Right cardiac atrium (tissue), 5 donors: ENCODE data around the gene UBQLN2. TPM values are rescaled to one million over a fixed set of nuclear protein-coding genes. Genes with fewer than 3 reads are reported as not detected.
"Not testable (repeated sequence)": the region's sequence is repeated elsewhere in the genome, so short reads cannot be mapped to it uniquely, and the experiment has no call there.

Source experiments
- ATAC-seq, 2 donors: fragments of 200-7000 bp; cut with Tn5 transposase; one replicate each; pipeline versions ENCODE4 v1.8.0 to v1.9.1; 2020; ENCODE audit warnings: moderate library complexity in 2 of 2, mild to moderate bottlenecking in 1 of 2
- DNase-seq, 3 donors: peaks; one replicate each; pipeline ENCODE4 v3.0.0-alpha.2; 2020
- H3K27ac ChIP-seq: one replicate; pipeline ENCODE4 v1.5.1; 2013; ENCODE audit warnings: mild to moderate bottlenecking, low read length, control low read depth, moderate library complexity
- H3K27me3 ChIP-seq: one replicate; pipeline ENCODE4 v1.6.1; 2013; ENCODE audit not compliant: control insufficient read depth, insufficient read depth
- H3K4me1 ChIP-seq: one replicate; pipeline ENCODE4 v1.6.1; 2013; ENCODE audit warnings: low read length; ENCODE audit not compliant: control insufficient read depth, insufficient read depth
- H3K4me3 ChIP-seq: one replicate; pipeline ENCODE4 v1.5.1; 2013; ENCODE audit warnings: low read length, control low read depth
- H3K9me3 ChIP-seq: one replicate; pipeline ENCODE4 v1.6.1; 2013; ENCODE audit warnings: low read length; ENCODE audit not compliant: control insufficient read depth
- WGBS: extraction: QIAGEN DNeasy Blood & Tissue Kit; methylation state at CpG from one replicate; pipeline ENCODE4 v1.1.7; 2013; 5-methylcytosine and 5-hydroxymethylcytosine counted together
- intact Hi-C, 4 donors: fragments of 100-400 bp; cut with DNase I; formaldehyde crosslinking; loops; one replicate each; pipeline versions ENCODE4 v1.11.0 to v1.14.0; 2022 to 2023
- polyA plus RNA-seq: library from polyadenylated mRNA; stranded (reverse); fragments of 200-250 nt; gene quantifications from one replicate; pipeline ENCODE4 v1.2.3, GENCODE V29; 2013
- total RNA-seq, 4 donors: library from RNA; stranded (reverse); fragmentation: NEBNext Ultra II Directional; extraction: Animal tissue kit (Norgen Biotek cat#: 25700); gene quantifications; one replicate each; pipeline ENCODE4 v1.2.1, GENCODE V29; 2021
- donor health status: healthy with polysubstance abuse.
- donor health status: DM: no; HTN: yes; CAD: no.
- donor health status: DM: no; HTN: no; CAD: no.
- donor health status: DM: no; HTN: yes; CAD: no; lungs with severe emphysema.
- donor health status: DM: yes; HTN: yes; CAD: no.

UBQLN2 gene
- total and polyA plus RNA-seq, 5 donors: 19.2 to 36.3 (median 33.0) TPM

GRCh38 chrX:56569378-56570057, 6.1 kb downstream of the UBQLN2 start:
- H3K4me3 ChIP-seq: no peak overlapping the region
- ATAC-seq (no peak), DNase-seq (no peak)
- H3K27me3 ChIP-seq: no peaks in the 10 kb centered on the region
- intact Hi-C loops: no loop called here
- WGBS: 77% methylated on average over 6 of the region's 6 CpGs
- no peaks in the 10 kb centered on the region for H3K4me1 ChIP-seq
- no peaks in the 10 kb centered on the region for H3K9me3 ChIP-seq
- no peak overlapping the region for H3K27ac ChIP-seq

- intact Hi-C loops: no loop called here
- DNase-seq: no peak
- H3K4me3 ChIP-seq: no peak overlapping the region
- no peaks in the 10 kb centered on the region for H3K9me3 ChIP-seq
- H3K27ac ChIP-seq: no peak overlapping the region
- ATAC-seq: no peak
- H3K4me1 ChIP-seq: no peaks in the 10 kb centered on the region
- 83% methylated on average over 4 of the region's 4 CpGs for WGBS
- H3K27me3 ChIP-seq: no peaks in the 10 kb centered on the region
Measured at GRCh38 chrX:56572975-56573374, 9.5 kb downstream of the UBQLN2 start.

GRCh38 chrX:56574861-56575260, 11.4 kb downstream of the UBQLN2 start:
- no peak for DNase-seq
- no peak overlapping the region for H3K27ac ChIP-seq
- H3K9me3 ChIP-seq: no peaks in the 10 kb centered on the region
- no peak for ATAC-seq
- no peaks in the 10 kb centered on the region for H3K4me1 ChIP-seq
- no peak overlapping the region for H3K4me3 ChIP-seq
- intact Hi-C loops: no loop called here
- 92% methylated on average over 3 of the region's 3 CpGs for WGBS
- no peaks in the 10 kb centered on the region for H3K27me3 ChIP-seq

- H3K9me3 ChIP-seq: no peaks in the 10 kb centered on the region
- H3K27me3 ChIP-seq: no peaks in the 10 kb centered on the region
- DNase-seq (no peak), ATAC-seq (no peak)
- no peak overlapping the region for H3K4me3 ChIP-seq
- intact Hi-C loops: no loop called here
- 90% methylated on average over 2 of the region's 2 CpGs for WGBS
- H3K27ac ChIP-seq: no peak overlapping the region
- no peaks in the 10 kb centered on the region for H3K4me1 ChIP-seq
Measured at GRCh38 chrX:56576721-56577120, 13.3 kb downstream of the UBQLN2 start.

- Histone ChIP-seq H3K9me3 (no peaks in the 10 kb centered on the region), H3K27me3 (no peaks in the 10 kb centered on the region), H3K4me3 (no peak overlapping the region), H3K27ac (no peak overlapping the region), H3K4me1 (no peaks in the 10 kb centered on the region)
- no peak for DNase-seq
- ATAC-seq: no peak
- WGBS: 91% methylated on average over 11 of the region's 11 CpGs
- intact Hi-C loops: no loop called here
Measured at GRCh38 chrX:56588397-56589188, 25.2 kb downstream of the UBQLN2 start.

GRCh38 chrX:56591830-56592229, 28.4 kb downstream of the UBQLN2 start:
- H3K27me3 ChIP-seq, H3K4me3 ChIP-seq, H3K27ac ChIP-seq, DNase-seq, intact Hi-C loops, H3K4me1 ChIP-seq, H3K9me3 ChIP-seq, ATAC-seq: not testable (repeated sequence)
- 98% methylated on average over 2 of the region's 2 CpGs for WGBS

GRCh38 chrX:56600141-56600540, 36.7 kb downstream of the UBQLN2 start:
- ATAC-seq (no peak), DNase-seq (no peak)
- intact Hi-C loops: no loop called here
- 91% methylated on average over 2 of the region's 2 CpGs for WGBS
- H3K27ac ChIP-seq: no peak overlapping the region
- H3K9me3 ChIP-seq: no peaks in the 10 kb centered on the region
- no peak overlapping the region for H3K4me3 ChIP-seq
- no peaks in the 10 kb centered on the region for H3K4me1 ChIP-seq
- H3K27me3 ChIP-seq: no peaks in the 10 kb centered on the region

GRCh38 chrX:56600987-56601386, 37.6 kb downstream of the UBQLN2 start:
- intact Hi-C loops: no loop called here
- 85% methylated on average over 3 of the region's 3 CpGs for WGBS
- no peak overlapping the region for H3K4me3 ChIP-seq
- H3K27ac ChIP-seq: no peak overlapping the region
- no peaks in the 10 kb centered on the region for H3K4me1 ChIP-seq
- H3K27me3 ChIP-seq: no peaks in the 10 kb centered on the region
- ATAC-seq (no peak), DNase-seq (no peak)
- no peaks in the 10 kb centered on the region for H3K9me3 ChIP-seq

GRCh38 chrX:56615282-56615681, 51.9 kb downstream of the UBQLN2 start:
- ATAC-seq: no peak
- 80% methylated on average over 2 of the region's 2 CpGs for WGBS
- Histone ChIP-seq H3K27ac (no peak overlapping the region), H3K4me1 (no peaks in the 10 kb centered on the region), H3K4me3 (no peak overlapping the region), H3K27me3 (no peaks in the 10 kb centered on the region), H3K9me3 (no peaks in the 10 kb centered on the region)
- DNase-seq: peak in 1 of 3 donors; percentile 13
- intact Hi-C loops: no loop called here
